NCI-H2029 (cell line): ENCODE measurements around the gene UBE2M.
"Not testable (repeated sequence)": the region's sequence is repeated elsewhere in the genome, so short reads cannot be mapped to it uniquely, and the experiment has no call there.

Experiments used
- DNase-seq: peaks from one replicate; lab custom pipeline; 2025; lab: John Stamatoyannopoulos, UW

UBE2M gene

GRCh38 chr19:58511353-58512208 lies 46.8 kb downstream of the UBE2M start, which contains the start of gene SLC27A5:
TSS of gene SLC27A5 (minus strand) at chr19:58511992. CDS start at chr19:58511955, 37 bp downstream.
- no peak for DNase-seq

- DNase-seq = no peak
Measured at GRCh38 chr19:58510084-58510862, 48.1 kb downstream of the UBE2M start.

DNA sequence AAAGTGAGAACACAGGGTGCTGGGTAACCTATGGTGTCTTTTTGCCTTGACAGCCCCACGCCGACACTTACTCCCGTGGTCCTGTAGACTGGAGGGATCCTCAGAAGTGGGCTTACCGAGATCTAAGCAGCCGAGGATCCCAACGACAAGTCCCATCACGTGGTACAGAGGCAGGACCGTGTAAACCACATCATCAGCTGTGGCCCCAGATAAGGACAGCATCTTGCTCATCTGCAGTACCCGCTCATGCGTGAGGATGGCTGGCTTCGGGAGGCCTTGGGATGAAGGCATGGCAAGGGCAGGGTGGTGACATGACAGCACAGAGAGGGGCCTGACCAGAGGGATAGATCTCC lies 48.7 kb downstream of the UBE2M start:
- DNase-seq = no peak

- DNase-seq = not testable (repeated sequence)
Measured at GRCh38 chr19:58507602-58508223, 50.7 kb downstream of the UBE2M start.
